HT-29 (cell line): Measurements from ENCODE around the gene AHR. TPM values are rescaled to one million over a fixed set of nuclear protein-coding genes. Genes with fewer than 3 reads are reported as not detected.
A peak's percentile ranks its signal among the peaks of the same experiment; 100 is the strongest.
"Not testable (repeated sequence)": the region's sequence is repeated elsewhere in the genome, so short reads cannot be mapped to it uniquely, and the experiment has no call there.

Source experiments
- DNase-seq: peaks from one replicate; pipeline ENCODE4 v3.0.0-alpha.2; 2015; ENCODE audit warnings: low spot score
- total RNA-seq: library from RNA; depleted of rRNA; stranded (reverse); fragments of >200 nt; shearing (Covaris generic); gene quantifications from 2 replicates; pipeline ENCODE4 v1.2.3, GENCODE V29; 2014

The AHR gene
- total RNA-seq, 1 experiment from 2014 or later, result 63.1 TPM

DNA sequence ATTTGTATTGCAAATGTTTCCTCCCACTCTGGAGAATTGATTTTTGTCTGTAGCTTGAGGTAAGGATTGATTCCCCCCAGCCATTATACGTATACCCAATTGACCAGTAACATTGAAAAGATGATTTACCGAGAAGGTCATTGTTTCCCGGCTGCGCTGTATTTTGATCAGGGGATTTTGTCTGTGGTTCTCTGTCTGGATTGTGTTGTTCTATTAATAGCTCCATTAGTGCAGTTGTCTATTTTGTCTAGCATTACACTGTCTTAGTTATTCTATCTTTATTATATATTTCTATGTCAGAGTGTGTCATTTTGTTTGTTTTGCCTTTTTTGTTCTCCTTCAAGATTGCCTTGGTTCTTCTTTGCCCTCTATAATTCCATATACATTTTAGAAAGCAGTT, 37.7 kb downstream of the AHR start:
- DNase-seq, result no peak

DNA sequence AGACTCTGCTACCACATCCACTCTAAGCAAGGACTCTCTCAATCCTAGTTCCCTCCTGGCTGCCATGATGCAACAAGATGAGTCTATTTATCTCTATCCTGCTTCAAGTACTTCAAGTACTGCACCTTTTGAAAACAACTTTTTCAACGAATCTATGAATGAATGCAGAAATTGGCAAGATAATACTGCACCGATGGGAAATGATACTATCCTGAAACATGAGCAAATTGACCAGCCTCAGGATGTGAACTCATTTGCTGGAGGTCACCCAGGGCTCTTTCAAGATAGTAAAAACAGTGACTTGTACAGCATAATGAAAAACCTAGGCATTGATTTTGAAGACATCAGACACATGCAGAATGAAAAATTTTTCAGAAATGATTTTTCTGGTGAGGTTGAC, 40.7 kb downstream of the AHR start:
- no peak for DNase-seq

DNA sequence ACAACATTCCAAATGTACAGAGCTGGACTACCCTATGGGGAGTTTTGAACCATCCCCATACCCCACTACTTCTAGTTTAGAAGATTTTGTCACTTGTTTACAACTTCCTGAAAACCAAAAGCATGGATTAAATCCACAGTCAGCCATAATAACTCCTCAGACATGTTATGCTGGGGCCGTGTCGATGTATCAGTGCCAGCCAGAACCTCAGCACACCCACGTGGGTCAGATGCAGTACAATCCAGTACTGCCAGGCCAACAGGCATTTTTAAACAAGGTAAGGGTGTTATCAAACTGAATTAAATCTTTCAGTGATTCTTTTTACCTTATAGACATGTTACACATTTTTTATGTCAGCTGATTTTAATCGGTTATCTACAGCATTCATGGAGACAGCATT, 41.5 kb downstream of the AHR start:
- DNase-seq, result no peak

DNA sequence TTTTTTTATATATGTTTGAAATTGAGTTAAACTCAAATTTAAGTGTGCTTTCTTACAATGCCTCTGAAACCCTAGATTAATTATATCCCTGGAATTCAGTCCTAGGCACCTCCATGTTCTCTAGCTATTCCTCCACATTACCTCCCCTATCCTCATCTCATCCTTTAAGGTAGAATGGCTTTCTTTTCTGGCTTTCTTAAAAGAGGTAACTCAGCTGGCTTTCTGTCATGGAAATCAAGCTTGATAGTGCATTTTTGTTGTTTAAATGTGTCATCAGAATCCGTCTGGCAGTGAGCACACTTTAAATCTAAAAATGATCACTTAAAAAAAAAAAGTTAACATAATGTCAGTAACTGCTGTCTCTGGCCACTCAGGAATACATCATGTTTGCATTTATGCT, 42.2 kb downstream of the AHR start:
- no peak for DNase-seq

DNA sequence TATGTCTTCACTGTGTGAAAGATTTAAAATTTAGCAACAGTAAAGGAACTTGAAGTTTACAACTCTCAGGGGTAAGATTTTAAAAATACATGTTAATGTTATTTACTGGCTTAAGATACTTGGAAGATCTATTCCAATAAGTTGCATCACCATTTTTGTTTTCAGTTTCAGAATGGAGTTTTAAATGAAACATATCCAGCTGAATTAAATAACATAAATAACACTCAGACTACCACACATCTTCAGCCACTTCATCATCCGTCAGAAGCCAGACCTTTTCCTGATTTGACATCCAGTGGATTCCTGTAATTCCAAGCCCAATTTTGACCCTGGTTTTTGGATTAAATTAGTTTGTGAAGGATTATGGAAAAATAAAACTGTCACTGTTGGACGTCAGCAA, 44.3 kb downstream of the AHR start:
- no peak for DNase-seq

DNA sequence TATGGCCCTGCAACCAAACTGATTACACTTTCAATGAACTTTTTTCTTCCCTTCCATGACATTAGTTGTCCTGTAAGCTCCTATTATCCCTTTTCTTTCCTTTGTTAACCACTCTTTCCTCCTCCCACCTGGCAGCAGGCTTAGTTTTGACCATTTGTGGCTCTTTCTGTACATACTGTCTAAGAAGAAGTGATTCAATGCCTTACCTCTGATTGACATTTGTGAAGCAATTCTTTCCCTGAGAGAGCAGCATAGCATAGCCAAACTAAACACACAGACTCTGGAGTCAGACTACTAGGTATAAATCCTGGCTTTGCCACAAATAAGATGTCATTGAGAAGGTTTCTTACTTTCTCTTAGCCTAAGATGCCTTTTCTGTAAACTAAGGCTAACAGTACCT, 48.9 kb downstream of the AHR start:
- no peak for DNase-seq

DNA sequence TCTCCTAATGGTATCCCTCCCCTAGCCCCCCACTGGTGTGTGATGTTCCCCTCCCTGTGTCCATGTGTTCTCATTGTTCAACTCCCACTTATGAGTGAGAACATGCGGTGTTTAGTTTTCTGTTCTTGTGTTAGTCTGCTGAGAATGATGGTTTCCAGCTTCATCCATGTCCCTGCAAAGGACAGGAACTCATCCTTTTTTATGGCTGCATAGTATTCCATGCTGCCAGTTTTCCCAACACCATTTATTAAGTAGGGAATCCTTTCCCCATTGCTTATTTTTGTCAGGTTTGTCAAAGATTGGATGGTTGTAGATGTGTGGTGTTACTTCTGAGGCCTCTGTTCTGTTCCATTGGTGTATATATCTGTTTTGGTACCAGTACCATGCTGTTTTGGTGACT, 50.5 kb downstream of the AHR start:
- not testable (repeated sequence) for DNase-seq

DNA sequence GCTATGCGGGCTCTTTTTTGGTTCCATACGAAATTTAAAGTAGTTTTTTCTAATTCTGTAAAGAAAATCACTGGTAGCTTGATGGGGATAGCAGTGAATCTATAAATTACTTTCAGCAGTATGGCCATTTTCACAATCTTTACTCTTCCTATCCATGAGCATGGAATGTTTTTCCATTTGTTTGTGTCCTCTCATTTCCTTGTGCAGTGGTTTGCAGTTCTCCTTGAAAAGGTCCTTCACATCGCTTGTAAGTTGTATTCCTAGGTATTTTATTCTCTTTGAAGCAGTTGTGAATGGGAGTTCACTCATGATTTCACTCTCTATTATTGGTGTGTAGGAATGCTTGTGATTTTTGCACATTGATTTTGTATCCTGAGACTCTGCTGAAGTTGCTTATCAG, 51.9 kb downstream of the AHR start:
- DNase-seq, result not testable (repeated sequence)

DNA sequence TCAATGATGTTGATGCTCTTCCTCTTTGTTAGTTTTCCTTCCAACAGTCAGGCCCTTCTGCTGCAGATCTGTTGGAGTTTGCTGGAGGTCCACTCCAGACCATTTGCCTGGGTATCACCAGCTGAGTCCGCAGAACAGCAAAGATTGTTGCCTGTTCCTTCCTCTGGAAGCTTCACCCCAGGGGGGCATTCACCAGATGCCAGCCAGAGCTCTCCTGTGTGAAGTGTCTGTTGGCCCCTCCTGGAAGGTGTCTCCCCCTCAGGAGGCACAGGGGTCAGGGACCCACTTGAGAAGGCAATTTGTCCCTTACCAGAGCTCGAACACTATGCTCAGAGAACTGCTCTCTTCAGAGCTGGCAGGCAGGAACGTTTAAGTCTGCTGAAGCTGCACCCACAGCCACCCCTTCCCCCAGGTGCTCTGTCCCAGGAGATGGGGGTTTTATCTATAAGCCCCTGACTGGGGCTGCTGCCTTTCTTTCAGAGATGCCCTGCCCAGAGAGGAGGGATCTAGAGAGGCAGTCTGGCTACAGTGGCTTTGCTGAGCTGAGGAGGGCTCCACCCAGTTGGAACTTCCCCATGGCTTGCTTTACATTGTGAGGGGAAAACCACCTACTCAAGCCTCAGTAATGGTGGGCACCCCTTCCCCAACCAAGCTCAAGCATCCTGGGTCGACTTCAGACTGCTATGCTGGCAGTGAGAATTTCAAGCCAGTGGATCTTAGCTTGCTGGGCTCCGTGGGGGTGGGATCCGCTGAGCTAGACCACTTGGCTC, 55.4 kb downstream of the AHR start:
- DNase-seq, result not testable (repeated sequence)

DNA sequence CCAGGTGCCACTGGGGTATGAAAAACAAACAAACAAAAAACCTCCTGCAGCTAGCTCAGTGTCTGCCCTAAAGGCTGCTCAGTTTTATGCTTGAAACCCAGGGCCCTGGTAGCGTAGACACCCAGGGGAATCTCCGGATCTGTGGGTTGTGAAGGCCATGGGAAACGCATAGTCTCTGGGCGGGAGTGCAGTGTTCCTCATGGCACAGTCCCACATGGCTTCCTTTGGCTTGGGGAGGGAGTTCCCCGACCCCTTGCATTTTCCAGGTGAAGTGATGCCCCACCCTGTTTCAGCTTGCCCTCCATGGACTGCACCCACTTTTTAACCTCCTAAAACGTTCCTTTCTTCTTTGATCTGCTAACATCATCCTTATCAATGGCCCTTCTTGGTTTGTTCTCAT, 56.0 kb downstream of the AHR start:
- no peak for DNase-seq

DNA sequence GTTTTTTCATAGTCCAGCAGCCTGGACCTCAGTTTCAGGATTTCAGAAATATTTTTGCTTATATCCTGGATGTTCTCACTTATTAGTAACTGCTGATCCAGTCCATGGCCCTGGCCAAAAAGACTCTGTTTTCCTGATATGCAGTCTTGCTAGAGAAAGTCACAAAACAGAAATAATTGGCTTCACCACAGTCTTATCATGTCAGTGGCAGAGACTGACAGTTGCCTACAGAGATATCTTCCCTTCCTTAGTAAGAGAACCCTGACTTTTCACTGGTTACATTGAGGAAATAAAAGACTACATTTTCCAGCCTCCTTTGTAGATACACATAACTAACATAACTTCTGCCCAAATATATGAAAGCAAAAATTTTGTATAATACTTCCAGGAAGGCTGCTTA, 56.6 kb downstream of the AHR start:
- DNase-seq, result no peak

DNA sequence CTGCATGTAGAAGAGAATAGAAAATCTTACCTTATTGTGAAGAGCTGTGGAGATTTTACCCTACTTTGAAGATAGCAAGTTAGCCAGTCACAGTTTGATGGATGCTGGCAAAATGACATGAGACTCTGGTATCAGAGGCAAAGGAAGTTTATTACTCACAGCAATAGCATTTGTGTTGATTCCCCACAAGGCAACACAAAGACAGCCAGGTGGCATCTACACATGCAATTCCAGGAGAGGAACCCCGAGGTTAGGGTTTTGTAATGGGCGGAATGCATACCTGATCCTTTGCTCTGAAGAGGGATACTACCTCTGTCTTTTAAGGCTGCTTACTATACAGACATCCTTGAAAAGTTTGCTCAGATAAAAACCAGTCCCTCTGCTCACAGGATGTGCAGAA, 59.5 kb downstream of the AHR start:
- DNase-seq, result no peak

DNA sequence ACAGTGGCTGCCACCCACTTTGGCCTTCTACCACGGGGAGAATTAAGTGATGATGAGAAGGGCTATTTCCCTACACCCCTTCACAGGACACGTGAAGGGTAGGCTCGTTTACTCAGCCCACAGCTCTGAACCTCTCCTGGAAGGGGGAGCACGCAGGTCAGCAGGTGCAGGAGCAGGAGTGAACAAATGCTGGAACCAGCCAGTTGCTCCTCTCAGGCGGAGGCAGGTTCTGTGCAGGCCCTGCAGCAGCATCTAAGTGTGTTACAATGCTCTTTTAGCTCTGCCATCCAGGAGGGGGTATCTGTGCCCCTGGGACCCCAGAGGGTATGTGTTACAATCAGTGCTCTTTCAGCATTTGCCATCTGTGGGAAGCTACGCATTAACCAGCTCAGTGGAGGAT, 61.2 kb downstream of the AHR start:
- DNase-seq, result no peak

DNA sequence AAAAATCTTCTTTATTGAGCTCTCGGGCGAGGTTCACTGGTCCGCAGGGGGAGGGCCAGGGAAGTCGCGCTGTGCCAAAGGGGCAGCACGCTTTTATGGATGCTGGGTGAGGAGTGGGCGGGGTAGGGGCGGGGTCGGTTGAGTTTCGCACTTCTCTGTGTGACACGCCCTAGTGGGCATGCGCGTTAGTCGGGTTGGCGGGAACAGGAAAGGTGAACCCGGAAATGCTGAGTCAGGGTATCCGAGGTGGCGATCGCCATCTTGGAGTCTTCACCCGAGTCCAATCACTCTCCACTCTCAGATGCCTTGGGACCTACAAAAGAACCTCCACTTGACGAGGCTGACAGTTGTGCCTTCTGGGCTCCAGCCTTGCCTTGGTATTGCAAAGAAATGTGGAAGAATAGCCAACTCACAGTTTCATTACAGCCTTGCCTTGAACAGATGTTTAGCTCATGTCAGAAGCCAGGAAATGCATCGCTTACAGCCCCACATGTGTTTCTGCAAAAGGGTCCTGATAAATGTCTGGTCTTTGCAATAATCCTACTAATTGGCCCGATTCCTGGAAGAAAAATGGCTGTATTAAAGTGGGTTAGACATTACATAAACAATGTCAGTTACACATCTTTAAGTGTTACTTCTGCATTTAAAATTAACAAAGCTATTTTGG, 64.1 kb downstream of the AHR start:
- no peak for DNase-seq

DNA sequence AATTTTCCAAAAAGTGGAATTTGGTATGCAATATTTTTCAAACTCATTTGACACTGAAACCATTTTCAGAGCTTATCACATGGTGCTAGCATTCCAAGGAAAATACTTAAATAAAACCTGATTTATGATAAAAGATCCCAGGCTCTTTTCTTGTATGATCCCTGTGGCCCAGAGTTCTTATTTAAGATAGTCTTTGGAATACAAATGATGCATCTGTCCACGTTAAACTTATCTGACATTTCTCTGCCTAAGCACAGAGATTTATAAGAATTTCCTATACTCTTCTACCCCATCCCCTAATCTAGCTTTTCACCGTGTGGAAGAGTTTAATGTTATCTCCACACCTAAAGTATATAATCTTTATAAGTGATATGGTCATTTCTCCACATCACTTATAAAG, 66.2 kb downstream of the AHR start:
- DNase-seq, result no peak

DNA sequence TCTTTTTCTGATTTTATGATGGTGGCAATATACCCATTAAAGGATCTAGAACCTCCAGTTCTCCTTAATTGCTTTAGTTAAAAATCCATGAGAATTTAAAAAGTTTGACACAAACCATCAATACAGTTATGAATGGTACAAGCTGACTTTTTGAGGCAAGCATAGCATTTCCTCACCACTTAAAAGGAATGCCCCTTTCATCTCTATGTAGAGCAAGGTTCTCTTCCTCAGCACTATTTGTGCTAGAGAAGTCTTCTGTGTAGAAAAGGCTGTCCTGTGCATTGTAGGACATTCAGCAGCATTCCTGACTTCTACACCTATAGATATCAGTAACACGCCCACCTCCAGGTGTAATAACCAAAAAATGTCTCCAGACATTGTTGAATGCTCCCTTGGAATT, 67.3 kb downstream of the AHR start:
- no peak for DNase-seq

DNA sequence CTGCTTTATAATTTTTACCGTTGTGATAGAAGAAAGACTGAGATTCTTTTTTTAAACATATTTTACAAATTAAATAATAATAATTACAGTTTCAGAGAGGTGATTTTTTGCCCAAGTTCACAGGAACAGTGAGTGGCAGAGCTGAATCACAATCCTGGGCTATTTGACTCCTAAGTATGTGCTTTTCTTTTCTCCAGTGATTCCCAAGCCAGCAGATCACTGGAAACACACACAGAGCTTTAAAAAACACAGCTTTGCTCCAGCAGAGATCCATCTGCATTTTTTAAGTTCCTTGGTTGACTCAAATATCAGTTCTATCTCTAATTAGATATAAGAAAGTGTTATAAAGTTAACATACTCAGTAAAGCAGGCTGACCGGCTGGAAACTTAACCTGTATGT, 69.0 kb downstream of the AHR start:
- DNase-seq, result no peak

DNA sequence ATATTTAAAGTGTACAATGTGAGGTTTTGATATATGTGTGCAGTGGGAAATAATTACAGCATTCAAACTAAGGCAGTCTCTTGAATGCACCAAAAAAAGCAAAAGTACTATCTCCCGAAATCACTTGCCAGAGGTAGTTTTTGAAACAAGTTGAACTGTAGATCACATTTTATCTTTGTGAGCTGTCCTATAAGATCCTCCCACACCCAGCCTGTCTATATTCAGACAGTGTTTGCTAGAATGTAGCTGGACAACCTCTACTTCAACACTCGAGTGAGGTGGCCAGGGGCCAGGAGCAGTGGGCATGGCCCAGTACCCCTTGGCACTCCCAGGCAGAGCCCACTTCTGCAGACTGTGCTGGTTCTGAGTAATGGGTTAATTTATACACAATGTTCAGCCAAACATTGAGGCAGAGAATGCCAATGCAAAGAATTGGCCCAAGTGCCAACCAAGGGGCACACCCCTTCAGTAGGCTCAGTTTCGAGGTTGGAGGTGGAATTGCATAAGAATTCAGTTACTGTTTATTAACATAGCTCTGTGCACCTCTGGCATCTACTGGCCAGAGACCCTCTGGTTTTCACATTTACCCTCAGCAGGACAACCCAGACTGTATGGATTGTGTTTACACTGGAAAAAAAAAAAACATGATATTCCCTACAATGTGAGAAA, 70.5 kb downstream of the AHR start:
- no peak for DNase-seq

DNA sequence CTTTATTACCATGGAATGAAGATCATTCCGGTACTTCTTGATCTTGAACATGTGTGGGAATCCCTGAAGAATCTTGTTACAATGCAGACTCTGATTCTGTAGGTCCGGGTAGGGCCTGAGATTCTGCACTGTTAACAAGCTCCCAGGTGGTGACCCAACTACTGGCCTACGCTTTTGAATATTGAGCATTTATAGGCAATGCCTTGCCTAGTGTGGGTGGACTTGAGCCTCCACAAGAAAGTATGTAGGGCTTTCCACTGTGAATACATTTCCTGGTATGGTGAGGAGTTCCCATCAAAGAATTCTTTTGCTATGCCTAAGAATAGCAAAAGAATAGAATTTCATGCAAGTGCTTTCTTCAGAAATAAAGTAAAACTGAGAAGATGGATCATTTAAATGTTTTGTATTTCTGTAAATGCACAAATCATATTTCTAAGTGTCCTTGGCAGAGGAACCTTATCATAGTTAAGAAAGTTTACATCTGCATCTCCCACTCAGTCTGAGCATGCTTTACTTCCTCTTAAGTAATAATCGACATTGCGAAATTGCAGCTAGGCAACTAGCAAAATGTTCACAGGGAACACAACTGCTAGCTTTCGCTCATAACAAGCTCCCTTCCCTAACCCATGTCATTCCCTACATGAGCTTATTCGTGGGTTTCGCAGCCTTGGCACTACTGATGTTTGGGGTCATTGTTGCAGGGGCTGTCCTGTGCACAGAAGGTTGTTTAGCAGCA, 71.4 kb downstream of the AHR start:
- peak; percentile 88 for DNase-seq

DNA sequence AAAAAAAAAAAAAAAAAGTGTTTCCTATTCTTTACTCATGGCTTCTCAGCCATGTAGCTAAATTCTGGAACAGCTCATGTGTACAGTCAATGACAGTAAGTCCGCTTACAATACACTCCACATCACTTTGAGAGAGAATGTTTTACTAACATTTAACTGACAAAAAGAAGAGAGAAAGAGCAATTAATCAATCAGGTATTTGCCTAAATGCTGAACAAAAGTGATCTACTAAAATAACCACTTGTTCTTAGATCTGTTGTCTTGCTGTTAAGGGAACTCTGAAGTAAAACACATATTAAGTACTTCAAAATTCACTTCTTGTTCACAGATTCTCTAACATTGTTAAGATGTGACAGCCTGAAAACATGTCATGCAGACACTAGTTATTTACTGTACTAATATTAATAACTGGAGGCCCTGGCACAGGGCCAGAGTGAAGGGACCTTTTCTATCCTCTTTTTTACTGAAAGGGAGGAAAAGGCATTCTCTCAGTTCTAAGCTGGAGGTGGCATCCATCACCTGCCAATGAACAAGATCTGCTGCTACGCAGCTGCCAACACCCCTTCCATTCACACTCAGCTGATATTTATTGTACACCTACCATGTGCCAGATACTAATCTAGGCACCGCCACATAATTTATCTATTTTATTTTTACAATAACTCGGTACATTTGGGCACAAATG, 72.6 kb downstream of the AHR start:
- peak; percentile 12 for DNase-seq

DNA sequence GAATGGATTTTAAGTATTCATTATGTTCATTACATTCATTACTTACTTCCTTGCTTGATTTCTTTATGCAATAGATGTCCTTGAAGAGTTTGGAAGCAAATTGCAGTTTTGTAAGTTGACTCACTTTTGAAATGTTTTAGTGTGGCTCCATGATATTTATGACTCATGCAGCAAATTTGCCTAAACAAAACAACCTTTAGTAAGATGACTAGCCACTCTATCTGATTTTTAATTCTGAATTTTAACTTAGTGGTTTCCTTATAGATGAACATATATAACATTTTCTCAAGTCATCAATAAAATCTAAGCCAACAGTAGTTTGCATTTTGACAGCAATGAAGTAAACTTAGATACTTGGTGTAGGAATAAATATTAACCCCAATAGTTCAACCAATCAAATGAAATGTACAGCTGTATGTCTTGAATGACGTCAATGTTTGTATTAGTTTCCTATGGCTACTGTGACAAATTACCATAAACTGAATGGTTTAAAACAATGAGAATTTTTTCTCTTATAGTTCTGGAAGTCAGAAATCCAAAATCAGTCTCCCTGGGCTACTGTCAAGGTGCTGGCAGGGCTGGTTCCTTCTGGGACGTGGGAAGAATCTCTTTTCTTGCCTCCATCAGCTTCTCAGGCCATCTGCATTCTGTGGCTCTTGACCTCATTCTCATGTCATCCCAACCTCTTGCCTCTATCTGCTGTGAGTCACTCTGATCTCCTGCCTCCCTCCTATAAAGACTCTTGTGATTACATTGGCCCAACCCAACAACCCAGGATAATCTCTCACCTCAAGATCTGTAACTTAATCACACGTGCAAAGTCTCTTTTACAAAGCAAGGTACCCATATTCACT, 73.4 kb downstream of the AHR start:
- peak; percentile 71 for DNase-seq
